Skin of body (tissue), 2 donors: ENCODE measurements around the gene EEPD1. TPM values are rescaled to one million over a fixed set of nuclear protein-coding genes. Genes with fewer than 3 reads are reported as not detected.

Experiments used
- DNase-seq: peaks from one replicate; lab custom pipeline; 2025; lab: John Stamatoyannopoulos, UW
- total RNA-seq: library from RNA; depleted of rRNA; stranded (reverse); fragments of >200 nt; gene quantifications from one replicate; pipeline ENCODE4 v1.2.3, GENCODE V29; 2014

EEPD1 gene
- total RNA-seq, 1 donor from 2014 or later: 12.2 TPM

DNA sequence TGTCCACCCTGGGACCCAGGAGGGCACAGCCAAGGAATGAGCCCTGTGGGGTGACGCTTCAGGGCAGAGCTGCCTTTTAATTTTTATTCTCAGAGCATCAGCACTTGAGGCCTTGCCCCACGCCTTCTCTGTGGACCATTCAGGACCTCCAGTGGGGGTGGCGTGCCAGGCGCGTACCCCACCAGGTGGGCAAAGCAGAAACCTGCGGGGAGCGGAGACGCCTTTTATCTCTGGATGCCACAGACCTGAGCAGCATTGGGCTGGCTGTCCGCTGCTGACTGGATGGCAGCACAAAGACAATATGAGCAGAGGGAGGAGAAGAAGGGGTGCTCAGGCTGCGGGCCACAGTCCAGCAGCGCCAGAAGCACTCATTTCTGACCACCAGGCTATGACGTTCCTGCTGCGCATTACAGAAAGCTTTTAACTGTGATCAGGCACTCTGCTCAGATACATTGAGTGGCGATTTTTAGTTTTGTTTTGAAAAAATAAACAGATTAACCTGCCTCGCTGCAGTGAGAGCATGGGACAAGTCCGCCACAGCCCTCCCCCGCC is 146.2 kb downstream of the EEPD1 start:
- no peak for DNase-seq

DNA sequence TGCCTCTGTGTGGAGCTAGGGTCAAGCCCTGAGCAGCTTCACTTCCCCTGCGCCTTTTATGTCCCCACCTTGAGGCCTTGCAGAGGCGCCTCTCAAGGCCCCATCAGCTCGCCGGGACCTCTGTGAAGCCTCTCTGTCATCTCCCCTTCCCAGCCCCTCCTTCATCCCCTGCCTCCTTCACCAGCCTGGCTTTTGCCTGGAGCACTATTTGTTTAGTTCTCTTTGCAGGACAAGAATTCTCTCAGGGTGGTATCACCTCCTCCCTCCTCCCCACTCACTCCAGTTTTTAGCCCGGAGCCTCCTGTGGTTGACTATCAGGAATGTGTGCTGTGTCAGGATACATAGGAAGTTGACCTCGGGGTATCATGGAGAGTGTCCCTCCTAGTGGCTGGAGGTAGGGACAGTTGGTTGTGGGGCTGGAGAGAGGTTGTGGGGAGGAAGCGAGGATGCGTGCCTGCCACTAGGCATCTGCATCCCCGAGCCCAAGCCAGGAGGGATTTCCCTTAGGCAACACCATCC is 146.8 kb downstream of the EEPD1 start:
- DNase-seq: no peak

DNA sequence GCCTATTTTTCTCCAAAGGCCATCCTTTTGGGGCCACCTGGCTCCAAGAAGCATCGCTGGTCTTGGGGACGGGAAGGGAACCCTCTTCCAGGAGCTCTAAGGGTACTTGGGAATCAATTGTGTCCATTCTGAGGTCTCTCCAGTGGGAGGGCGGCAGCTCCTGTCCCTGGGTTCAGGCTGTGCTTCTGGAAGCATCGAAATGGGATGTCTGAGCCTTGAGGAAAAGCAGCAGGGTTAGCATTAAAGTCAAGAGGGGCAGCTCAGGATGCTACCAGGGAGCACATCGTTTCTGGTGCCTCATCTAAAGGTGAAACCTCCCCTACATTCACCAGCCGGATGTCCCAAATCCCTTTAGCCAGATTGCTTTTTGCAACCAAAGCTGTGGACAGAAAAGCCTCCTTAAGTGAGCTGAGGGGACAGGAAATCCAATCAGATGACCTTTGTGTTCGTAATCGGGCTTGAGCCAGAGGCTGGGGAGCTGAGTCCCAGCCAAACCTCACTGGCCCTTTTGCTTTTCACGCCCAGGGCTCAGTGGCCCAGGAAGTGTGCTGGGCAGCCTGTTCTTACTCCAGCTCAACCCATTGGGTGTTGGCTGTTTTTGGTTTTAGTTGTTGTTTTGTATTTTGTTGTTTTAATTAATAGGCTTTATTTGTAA is 147.8 kb downstream of the EEPD1 start:
- no peak for DNase-seq

DNA sequence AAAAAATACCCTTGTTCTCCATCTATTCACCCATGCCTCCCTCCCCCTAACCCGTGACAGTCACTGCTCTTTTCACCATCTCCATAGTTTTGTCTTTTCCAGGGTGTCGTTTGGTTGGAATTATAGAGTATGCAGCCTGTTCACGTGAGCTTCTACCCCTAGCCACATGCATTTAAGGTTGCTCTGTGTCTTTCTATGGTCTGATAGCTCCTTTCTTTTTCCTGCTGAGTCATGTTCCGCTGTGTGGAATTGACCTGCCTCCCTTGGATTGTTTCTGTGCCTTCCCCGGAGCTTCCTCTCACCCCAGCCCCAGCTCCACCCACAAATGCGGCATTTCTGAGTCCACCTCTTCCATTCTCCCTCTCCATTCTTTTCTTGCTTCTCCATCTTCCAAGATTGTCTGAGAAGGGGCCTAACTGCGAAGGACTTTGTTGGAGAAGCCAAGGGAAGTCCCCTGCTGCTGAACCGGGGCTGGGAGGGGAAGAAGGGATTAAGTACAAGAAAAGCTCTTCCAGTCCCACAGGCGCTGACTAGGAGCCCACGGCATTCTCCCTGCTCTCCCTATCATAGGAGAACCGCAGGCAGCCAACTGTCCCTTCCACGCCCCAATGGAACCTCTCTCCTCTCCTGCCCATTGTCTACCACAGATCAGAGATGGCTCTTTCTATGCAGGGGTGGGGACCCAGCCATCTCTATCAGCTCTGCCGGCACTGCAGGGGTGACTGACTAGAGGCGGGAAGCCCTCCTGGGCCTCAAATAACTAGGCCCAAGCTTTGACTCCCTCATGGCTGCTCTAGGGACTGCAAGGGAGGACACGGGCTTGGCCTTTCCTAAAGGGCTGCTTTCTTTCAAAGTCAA is 149.1 kb downstream of the EEPD1 start:
- no peak for DNase-seq

DNA sequence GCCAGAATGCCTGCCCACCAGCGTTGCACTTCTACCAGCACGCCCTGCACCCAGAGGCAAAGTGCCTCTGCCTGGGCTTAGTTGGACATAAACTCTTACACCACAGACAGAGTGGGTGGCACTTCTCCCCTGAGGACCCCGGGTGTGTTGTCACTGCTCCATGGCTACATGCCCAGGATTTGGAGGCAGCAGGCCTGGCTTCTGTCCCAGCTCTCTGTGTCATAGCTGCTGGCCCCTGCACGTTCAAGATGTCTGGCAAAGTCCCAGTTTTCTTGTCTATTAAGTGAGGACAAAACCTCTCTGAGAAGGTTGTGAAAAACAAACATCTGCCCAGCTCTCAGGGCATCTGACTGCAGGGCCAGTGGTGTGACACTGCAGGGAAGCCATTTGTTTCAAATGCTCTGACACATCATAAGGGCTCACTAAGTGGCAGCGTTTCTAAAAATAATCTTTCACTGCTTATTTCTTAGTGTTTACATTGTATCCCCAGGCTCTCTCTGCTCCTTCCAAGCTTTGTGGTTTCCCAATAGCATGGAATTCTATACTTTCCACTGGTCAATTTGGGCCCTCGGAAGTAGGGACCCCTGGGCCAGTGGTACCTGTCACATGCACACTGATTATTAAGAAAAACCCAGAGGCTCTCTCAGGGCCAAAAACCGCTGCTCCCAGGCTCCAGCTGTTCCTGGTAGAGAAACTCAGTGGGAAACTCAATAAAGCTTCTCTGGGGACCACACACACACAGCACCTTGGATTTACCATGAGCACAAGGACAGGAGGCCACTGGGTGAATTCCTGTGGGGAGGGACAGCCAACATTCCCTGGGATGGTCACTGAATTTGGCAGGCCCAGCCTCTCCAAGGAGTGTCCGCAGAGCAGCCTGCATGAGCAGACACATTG is 150.4 kb downstream of the EEPD1 start:
- peak; percentile 86 for DNase-seq

DNA sequence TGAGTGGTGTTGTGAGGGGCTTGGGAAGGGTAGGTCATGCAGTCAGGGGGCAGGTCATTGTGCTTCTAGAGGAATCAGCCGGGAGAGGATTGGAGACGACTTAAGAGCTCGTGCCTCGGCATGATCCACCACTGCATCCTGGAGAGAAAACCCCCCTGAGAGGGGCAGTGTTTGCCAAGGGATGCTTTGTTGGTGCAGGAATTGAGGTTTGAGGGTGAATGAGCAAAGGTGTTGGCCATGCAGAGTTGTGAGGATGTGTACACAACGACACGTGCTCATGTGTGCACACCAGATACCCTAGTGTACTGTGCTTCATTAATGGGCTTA is 151.0 kb downstream of the EEPD1 start:
- no peak for DNase-seq

DNA sequence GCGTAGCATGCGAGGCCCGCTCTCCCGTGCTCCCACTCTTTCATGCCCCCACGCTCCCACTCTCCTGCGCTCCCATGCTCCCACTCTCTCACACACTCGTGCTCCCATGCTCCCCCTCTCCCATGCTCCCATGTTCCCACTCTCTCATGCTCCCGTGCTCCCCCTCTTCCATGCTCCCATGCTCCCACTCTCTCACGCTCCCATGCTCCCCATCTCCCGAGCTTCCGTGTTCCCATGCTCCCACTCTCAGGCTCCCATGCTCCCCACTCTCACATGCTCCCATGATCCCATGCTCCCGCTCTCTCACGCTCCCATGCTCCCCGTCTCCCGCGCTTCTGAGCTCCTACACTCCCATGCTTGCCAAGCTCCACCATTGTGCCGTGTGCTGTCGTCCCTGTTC is 152.2 kb downstream of the EEPD1 start:
- DNase-seq: no peak

DNA sequence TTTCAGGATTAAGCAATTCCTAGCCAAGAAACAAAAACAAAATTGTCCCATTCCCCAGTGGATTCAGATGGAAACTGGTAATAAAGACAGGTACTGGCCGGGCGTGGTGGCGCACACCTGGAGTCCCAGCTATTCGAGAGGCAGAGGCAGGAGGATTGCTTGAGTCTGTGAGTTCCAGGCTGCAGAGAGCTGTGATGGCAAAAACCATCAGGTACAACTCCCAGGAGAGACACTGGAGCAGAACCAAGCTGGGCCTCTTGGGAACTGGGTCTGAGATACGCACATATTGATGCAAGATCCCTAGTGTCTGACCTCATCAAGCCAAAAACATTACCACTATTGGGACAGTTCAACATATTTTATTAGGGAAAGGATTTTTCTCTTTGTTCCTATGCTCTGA is 152.6 kb downstream of the EEPD1 start:
- no peak for DNase-seq

DNA sequence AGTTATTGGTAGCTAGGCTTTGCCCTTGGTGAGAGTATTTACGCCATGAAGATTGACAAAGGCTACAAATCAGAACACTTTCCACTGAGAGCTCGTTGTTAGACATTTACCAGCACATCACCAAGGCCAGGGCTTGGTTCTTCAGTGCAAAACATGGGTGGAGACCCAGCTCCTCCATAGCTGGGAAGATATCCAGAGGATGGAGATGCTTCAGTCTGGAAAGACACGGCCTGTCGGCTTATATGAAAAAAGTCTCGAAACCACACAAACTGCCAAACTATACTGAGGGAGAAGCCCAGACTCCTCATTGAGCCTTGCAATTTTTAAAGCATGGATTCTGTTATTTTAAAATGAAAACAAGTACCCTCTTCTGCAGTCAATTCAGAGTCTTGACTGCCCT is 153.2 kb downstream of the EEPD1 start:
- DNase-seq: no peak

DNA sequence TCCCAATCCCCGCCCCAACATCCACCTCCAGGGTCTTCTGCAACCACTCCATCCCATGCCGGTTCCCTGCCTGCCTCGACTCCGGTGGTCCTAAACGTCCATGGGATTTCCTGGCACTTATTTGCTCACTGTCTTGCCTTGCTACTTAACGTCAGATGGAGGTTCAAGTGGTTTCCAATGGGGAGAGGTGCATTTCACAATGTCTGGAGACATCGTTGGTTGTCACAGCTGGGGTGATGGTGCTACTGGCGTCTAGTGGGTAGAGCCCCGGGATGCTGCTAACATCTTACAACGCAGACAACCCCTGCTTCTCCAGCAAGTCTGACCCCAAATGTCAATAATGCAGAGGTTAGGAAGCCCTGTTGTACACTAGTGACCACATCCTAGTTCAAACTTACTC is 153.7 kb downstream of the EEPD1 start:
- DNase-seq: no peak

DNA sequence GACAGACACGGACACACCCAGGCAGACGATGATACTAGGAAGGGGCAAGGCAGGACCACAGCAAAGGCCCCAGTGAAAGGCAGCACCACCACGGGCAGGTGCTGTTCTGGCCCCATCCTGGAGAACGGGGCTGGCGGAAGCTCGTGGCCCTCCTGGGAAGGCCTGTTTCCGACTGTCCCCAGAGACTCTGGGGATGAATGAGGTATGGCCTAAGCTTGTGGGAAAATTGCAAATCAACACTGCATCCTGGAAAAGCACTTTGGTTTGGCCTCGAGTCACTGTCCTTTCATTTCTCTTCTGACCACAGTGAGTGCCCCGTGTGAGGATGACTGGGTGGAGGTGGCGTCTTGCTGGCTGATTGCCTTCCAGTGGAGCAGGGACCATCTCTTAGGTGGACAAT is 155.0 kb downstream of the EEPD1 start:
- DNase-seq: no peak

DNA sequence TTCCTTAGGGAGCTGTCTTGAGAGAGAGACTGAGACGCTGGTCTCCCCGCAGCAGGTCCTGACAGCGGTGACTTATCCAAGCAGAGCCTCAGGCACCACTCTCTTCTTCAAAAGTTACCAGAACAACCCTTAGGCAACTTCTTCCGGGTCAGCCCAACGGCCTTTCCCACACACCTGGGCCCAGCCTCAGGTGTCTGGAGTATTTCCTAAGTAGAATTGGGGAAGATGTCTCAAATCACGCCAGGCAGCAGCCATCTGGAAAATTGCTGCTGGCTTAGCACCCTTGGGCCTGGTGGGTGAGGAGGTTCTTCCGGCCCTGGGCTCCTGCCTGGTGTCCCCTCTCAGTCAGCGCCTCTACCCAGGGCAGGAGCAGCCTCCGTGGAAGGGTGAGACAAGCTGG is 156.2 kb downstream of the EEPD1 start:
- DNase-seq: no peak

DNA sequence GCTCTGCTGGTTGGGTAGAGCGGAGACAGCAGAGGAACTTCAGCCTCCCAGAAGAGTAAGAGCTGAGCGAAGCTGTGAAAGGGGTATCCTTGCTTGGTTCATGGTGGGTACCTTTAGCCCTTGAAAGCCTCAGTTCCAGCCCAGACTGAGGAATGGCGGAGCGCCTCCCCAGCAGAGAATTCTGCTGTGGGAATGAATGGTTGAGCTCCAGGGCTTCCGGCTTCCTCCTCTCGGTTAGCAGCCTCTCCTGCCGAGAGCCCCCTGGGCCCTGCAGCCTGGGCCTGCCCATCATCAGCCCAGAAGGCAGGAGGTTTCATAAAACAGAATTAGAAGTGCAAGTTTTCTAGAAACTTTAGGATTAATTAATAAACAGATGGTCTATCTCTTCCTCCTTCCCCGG is 156.7 kb downstream of the EEPD1 start:
- DNase-seq: no peak

DNA sequence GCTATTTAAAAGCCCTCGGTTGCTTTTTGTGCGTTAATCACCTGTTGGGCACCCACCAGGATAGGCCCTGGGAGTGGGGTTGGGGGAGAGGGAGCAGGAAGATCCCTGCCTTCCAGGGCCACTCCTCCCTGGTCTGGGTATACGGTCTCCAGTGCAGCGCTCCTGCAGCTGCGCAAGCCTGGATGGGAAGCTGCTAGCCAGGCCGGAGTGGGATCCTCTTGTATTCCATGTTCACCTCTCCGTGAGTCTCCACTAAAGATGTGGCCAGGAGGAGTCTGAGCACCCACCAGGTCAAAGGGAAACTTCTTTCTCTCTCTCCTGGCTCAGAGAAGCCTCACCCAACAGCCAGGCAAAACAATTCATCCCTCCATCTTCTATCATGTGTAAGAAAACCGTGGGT is 157.8 kb downstream of the EEPD1 start:
- no peak for DNase-seq

DNA sequence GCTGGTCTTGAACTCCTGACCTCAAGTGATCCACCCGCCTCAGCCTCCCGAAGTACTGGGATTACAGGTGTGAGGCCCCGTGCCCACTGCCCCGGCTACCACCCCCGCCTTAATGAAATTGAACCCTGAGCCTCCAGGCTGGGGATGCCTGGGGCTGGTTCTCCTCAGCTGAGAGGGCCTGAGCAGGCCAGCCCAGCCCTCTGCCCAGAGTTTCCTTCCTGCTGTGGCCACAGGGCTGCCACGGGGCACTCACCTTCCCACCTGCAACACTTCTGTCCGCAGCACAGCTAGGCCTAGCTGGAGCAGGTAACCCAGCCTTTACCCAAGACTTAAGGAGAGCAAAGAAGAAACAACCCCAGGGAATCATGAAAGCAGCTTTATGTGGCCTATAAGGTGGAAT is 158.5 kb downstream of the EEPD1 start:
- DNase-seq: no peak

DNA sequence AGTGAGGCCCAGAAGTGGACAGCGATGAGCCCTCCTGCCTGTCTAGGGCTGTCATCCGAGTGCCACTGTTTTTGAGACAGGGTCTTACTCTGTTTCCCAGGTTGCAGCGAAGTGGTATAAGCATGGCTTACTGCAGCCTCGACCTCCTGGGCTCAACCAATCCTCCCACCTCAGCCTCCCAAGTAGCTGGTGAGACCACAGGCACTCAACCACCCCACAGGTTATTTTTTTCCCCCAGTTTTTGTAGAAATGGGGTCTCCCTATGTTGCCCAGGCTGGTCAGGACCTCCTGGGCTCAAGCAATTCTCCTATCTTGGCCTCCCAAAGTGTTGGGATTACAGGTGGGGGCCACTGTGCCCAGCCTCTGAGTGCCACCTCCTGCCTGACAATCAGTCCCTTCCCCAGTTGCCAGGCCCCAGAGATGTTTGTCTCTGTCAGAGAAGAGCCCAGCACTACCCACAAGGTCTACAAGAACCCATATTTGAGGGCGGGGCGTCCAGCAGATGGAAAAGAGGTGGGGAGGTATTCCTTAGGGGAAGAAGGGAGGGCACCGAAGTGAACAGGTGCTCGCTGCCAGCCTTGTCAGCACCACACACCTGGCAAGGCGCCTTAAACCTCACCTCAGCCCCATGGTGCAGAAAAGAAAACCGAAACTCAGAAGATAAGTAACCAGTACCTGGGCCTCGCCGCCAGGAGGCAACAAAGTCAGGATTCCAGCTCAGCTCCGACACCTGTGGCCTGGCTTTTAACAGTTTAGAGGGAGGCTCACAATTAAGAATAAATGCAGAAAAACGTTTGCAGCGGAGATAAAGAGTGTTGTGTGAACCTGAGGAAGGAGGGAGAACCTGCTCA is 159.2 kb downstream of the EEPD1 start:
- DNase-seq: no peak

DNA sequence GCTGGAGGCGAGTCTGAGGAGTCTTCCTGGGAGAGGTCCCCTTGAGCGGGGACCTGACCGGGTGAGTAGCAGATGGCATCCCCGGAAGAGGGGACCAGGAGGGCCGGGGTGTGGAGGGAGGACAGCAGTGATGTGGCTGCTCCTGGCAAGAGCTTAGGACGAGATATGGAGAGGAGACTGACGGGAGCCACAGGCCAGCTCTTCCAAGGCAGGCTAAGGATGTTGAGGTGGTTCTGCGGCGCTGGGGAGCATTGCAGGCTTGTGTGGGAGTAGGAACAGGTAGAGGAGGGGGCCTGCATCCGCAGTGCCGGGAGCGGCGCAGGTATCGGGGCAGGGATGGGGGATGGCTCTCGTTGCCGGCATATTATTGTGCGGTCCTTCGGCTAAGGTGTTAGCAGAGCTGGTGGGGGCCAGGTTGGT is 159.9 kb downstream of the EEPD1 start:
- DNase-seq: no peak

DNA sequence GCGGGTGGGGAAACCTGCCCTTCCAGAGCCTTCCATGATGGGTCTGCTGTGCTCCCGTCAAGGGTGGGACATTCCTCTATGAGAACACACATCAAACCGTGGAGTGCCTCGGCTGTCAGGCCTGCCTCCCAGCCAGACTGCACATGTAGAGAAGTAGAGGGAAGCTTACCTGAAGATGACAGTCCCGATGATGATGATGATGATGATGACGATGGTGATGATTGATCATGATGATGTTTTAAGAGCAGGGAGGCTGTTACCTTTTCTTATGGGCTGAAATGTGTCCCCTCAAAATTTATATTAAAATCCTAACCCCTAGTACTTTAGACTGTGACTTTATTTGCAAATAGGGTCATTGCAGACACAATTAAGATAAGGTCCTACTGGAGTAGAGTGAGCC is 160.6 kb downstream of the EEPD1 start:
- no peak for DNase-seq

DNA sequence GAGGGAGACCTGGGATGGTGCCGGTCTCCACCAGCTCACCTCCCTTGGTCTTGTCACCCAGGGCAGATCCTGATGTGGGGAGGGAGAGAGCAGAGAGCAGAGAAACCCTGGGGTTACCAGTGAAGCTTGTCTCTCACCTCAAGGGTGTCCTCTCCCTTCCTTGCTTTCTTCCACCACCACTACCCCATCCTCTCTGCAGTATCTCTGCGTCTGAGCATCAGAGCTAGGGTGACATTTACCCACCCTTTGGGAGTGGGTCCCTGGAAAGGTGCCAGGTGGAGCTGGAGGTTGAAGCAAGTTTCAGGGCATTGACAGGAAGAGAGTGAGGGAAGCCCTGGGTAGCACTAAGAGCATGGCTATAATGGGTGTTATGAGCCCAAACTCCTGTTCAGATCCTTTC is 161.4 kb downstream of the EEPD1 start:
- no peak for DNase-seq

DNA sequence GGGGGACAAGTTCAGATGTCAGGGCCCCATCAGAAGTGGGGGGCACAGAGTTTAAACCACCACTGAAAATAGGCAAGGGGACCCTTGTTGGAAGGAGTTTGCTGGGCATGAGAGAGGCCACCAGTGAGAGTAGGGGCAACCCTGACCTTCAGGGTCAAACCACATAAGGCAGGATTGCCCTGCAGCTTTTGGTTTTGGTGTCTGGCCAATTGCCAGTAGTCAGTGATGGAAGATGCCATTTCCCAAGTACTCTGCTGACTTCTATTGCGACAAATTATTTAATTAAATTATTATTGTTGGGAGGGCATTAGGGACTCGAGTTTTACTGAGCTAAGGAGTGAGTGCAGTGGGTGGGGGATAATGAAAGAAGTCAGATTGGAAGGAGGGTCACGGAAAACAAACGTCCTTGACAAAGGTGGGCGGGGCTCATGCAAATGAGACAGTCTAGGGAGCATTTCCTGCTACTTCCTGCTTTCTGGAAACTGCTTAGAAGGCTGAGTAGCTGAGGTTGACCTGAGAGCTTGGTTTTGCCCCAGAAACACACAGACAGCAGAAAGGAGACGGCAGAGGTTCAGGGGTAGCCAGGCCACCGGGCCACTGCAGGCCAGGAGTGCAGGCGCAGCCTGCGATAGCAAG is 162.4 kb downstream of the EEPD1 start:
- no peak for DNase-seq
